Glutamatergic neuron (in vitro differentiated cells): ENCODE measurements around the gene FYCO1. TPM values are rescaled to one million over a fixed set of nuclear protein-coding genes. Genes with fewer than 3 reads are reported as not detected.
"Not testable (repeated sequence)": the region's sequence is repeated elsewhere in the genome, so short reads cannot be mapped to it uniquely, and the experiment has no call there.

Source experiments
- DNase-seq: peaks from one replicate; pipeline ENCODE4 v3.0.0; 2022
- H3K27ac Mint-ChIP-seq: one replicate; pipeline ENCODE4 v1.8.0; 2020; ENCODE audit warnings: mild to moderate bottlenecking, mixed read lengths, inconsistent platforms; ENCODE audit not compliant: unreplicated experiment
- H3K27me3 Mint-ChIP-seq: one replicate; pipeline ENCODE4 v1.8.0; 2020; ENCODE audit warnings: mild to moderate bottlenecking, moderate library complexity, mixed read lengths, inconsistent platforms; ENCODE audit not compliant: unreplicated experiment
- H3K36me3 Mint-ChIP-seq: one replicate; pipeline ENCODE4 v1.8.0; 2020; ENCODE audit warnings: mild to moderate bottlenecking, mixed read lengths, inconsistent platforms; ENCODE audit not compliant: unreplicated experiment
- H3K4me1 Mint-ChIP-seq: one replicate; pipeline ENCODE4 v1.8.0; 2020; ENCODE audit warnings: mild to moderate bottlenecking, low read depth, mixed read lengths, inconsistent platforms; ENCODE audit not compliant: unreplicated experiment
- H3K4me3 Mint-ChIP-seq: one replicate; pipeline ENCODE4 v1.8.0; 2020; ENCODE audit warnings: mild to moderate bottlenecking, mixed read lengths, inconsistent platforms; ENCODE audit not compliant: unreplicated experiment
- H3K9me3 Mint-ChIP-seq: one replicate; pipeline ENCODE4 v1.8.0; 2020; ENCODE audit warnings: mild to moderate bottlenecking, moderate library complexity, mixed read lengths, inconsistent platforms; ENCODE audit not compliant: unreplicated experiment
- long read RNA-seq: library from polyadenylated mRNA; unstranded; transcript quantifications from one replicate; pipeline ENCODE4 v2.0.0, GENCODE V29; 2020; ENCODE audit not compliant: unreplicated experiment
- total RNA-seq: library from RNA; stranded (reverse); fragmentation: NEBNext Ultra II Directional; extraction: Animal tissue kit (Norgen Biotek cat#: 25700); gene quantifications from one replicate; pipeline ENCODE4 v1.2.1, GENCODE V29; 2021; ENCODE audit not compliant: unreplicated experiment
- TF ChIP-seq, protein P1 (sequence below): fragments of 200-600 bp; sonication (generic); IDR thresholded peaks from one replicate; pipeline ENCODE4 v1.5.0; 2021; ENCODE audit not compliant: partially characterized antibody, unreplicated experiment

Gene FYCO1
- total RNA-seq, result 3.8 TPM
- long read RNA-seq, partial matches to known transcripts, result 0 of 2 reads
- long read RNA-seq, other reads (novel, unspliced or antisense), result 2 of 2 reads

DNA sequence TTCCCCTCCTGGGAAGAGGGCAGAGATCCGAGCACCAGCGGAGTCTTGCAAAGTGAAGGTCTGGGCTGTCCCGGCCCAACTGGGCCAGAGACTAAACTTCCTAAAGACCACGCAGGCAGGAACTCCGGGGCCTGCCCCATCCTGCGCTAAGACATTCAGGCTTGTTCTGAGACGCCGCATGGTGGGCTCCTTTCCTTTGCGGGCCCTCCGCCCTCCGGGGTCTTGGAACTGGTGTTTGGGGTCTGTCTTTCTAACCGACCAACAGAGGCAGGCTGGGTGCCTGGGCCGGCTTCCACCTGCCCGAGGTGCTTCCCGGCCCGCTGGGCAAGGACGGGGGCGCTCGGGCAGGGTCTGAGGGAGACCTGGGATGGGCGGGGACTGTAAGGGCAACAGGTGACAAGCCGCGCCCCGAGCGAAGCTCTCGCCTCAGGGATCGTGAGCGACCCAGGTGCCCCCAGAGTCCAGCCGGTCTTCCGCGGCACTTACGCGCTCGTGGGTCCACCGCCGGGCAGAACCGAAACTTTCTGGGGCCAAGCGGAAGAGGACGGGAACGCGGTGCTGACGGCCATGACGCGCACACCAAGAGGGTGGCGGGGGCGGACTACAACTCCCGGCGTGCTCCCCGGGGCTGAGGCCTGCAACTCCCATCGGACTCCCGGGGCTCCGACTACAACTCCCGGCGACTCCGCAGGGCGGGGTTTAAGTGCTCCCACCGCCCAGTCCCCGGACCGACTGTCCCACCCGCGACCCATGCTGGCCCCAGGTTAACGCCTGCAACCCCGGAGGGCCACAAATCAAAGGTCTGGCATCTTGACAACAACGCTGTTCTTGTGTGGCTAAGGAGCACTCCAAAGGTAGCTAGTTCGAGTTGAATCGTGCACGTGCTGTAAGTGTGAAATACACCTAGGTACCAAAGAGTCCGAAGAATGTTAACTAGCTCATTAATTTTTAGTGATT lies at the start of gene FYCO1:
TSS of gene FYCO1 (minus strand) at position 589 of the 957 bp plus-strand sequence. CDS start 10,914 bp downstream, outside the sequence.
- Mint-ChIP-seq H3K4me1 (peaks cover 11% of the 10 kb centered on the region), H3K4me3 (peak within 1 kb of the TSS; percentile 91), H3K27ac (peak within 1 kb of the TSS; percentile 90), H3K9me3 (peaks cover 2% of the 10 kb centered on the region), H3K27me3 (peaks cover 1% of the 10 kb centered on the region), H3K36me3 (no peaks in the 10 kb centered on the region)
- DNase-seq, result peak; percentile 93
- TF ChIP-seq, protein P1, sequence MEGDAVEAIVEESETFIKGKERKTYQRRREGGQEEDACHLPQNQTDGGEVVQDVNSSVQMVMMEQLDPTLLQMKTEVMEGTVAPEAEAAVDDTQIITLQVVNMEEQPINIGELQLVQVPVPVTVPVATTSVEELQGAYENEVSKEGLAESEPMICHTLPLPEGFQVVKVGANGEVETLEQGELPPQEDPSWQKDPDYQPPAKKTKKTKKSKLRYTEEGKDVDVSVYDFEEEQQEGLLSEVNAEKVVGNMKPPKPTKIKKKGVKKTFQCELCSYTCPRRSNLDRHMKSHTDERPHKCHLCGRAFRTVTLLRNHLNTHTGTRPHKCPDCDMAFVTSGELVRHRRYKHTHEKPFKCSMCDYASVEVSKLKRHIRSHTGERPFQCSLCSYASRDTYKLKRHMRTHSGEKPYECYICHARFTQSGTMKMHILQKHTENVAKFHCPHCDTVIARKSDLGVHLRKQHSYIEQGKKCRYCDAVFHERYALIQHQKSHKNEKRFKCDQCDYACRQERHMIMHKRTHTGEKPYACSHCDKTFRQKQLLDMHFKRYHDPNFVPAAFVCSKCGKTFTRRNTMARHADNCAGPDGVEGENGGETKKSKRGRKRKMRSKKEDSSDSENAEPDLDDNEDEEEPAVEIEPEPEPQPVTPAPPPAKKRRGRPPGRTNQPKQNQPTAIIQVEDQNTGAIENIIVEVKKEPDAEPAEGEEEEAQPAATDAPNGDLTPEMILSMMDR, result no peak

GRCh38 chr3:46038916-46039315 lies 43.3 kb upstream of the FYCO1 start:
- no peaks in the 10 kb centered on the region for H3K27me3 Mint-ChIP-seq
- H3K27ac Mint-ChIP-seq, result no peak overlapping the region
- no peak for DNase-seq
- peaks cover 1% of the 10 kb centered on the region for H3K9me3 Mint-ChIP-seq
- no peaks in the 10 kb centered on the region for H3K4me1 Mint-ChIP-seq
- peaks cover 5% of the 10 kb centered on the region for H3K36me3 Mint-ChIP-seq
- TF ChIP-seq, protein P1, result no peak
- H3K4me3 Mint-ChIP-seq, result no peak overlapping the region

- H3K4me3 Mint-ChIP-seq, H3K4me1 Mint-ChIP-seq, H3K9me3 Mint-ChIP-seq, H3K27ac Mint-ChIP-seq, H3K36me3 Mint-ChIP-seq, H3K27me3 Mint-ChIP-seq, DNase-seq: not testable (repeated sequence)
Measured at GRCh38 chr3:46038071-46038470, 42.4 kb upstream of the FYCO1 start.

GRCh38 chr3:46036191-46036590 lies 40.6 kb upstream of the FYCO1 start:
- peaks cover 1% of the 10 kb centered on the region for H3K36me3 Mint-ChIP-seq
- DNase-seq, result no peak
- H3K27me3 Mint-ChIP-seq, result no peaks in the 10 kb centered on the region
- no peak overlapping the region for H3K4me3 Mint-ChIP-seq
- TF ChIP-seq, protein P1, result no peak
- H3K4me1 Mint-ChIP-seq, result no peaks in the 10 kb centered on the region
- H3K27ac Mint-ChIP-seq, result no peak overlapping the region
- H3K9me3 Mint-ChIP-seq, result no peaks in the 10 kb centered on the region

DNA sequence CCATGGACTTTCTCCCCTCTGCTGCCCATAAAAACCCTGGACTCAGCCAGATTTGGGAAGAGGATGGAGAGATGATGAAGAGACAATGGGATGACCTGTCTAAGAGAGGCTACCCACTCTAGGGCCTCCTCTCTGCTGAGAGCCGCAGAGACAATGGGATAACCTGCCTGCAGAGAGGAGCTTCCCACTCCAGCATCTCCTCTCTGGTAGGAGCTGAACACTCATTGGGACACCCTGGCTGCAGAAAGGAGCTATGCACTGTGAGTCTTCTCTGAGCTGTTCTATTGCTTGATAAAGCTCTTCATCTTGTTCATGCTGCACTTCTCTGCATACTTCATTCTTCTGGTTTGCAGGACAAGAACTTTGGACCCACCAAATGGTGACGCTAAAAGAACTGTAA lies 36.1 kb upstream of the FYCO1 start:
- Mint-ChIP-seq H3K27ac (no peak overlapping the region), H3K27me3 (no peaks in the 10 kb centered on the region), H3K36me3 (peaks cover 10% of the 10 kb centered on the region), H3K4me1 (no peaks in the 10 kb centered on the region), H3K9me3 (no peaks in the 10 kb centered on the region), H3K4me3 (no peak overlapping the region)
- TF ChIP-seq, protein P1, result no peak
- no peak for DNase-seq
